COLO829 (cell line): ENCODE measurements around the gene ITPK1.
A peak's percentile ranks its signal among the peaks of the same experiment; 100 is the strongest.

Experiments
- DNase-seq: peaks from one replicate; pipeline ENCODE4 v3.0.0; 2012; ENCODE audit warnings: low spot score

Gene ITPK1

DNA sequence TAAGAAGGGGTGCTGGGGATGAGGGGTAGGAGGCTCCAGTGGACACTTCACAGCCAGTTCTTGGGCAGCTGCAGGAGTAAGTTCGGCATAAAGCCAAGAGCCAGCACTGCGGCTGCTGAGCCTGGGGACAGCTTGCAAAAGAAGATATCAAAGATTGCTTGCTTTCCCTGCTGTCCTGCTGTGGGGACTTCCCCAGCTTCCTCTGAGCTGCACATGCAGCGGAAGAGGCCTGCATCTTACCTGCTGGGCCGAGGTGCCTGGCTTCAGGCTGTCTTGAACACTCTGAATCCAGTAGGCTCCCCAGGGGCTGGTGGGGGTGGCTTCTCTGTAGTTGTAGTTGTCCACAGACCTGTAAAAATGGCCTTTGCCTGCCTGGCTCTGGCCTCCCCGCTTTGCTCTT, 191.5 kb downstream of the ITPK1 start:
- DNase-seq = no peak

GRCh38 chr14:92923744-92924103, 192.0 kb downstream of the ITPK1 start:
- no peak for DNase-seq

DNA sequence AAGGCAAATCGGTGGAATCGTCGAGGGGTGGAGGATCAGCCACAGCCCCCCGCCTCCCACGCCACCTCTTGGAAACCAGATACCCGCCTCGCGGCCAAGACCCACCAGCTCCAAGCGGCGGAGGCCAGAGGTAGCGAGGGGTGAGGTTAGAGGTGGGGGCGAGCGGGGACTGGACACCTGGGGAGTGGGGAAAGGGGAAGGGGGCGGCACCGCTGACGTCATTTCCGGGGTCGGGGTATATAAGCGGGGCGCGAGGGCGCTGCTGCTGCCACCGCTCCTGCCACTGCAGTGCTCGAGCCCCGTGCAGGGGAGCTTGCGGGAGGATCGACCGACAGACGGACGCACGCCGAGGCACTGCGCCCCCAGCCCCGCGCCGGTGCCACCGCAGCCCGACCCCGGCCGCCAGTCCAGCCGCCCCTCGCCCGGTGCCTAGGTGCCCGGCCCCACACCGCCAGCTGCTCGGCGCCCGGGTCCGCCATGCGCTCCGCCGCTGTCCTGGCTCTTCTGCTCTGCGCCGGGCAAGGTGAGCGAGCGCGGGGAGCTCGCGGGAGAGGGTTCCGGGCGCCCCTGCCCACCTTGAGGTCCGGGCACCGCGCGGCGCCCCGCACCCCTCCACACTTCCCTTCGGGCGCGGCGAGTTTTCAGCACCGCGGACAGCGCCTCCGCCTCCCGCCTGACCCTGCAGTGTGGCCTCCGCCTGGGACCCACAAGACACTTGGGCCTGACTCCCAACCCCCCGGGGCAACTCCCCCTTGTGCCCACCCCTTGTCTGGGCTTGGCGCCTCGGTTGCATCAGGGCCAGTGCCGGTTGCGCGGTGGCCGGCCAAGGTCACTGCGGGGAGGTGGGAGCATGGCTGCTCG, 192.6 kb downstream of the ITPK1 start, which contains the start of gene CHGA:
Gene CHGA (plus strand): TSS at position 268 of the 861 bp plus-strand sequence. CDS start 210 bp downstream, at position 478.
- peak; percentile 40 for DNase-seq

DNA sequence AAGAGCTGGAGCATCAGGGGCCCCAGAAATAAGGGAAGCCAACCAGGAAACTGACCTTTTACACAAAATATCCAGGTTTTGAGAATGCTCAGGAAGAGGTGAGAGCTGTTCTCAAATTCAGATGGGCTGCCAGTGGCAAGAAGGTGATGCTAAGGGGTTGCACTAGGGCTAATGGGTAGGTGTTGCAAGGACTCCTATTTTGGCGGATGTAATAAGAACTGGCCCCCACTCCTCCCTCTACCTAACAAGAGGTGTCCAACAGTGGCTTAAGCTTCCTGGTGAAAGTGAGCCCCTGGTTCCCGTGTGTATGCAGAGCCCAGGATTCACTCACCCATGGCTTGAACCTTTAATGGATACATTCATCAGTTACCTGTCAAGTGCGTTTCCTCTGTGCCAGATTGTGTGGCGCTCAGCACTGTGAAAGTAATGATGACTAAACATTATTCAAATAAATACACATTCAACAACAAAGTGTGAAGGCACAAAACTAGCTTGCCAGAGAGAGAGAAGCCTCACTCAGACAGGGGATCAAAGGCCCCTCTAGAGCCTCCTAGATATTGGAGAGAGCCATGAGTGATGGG, 193.5 kb downstream of the ITPK1 start:
- DNase-seq = no peak

DNA sequence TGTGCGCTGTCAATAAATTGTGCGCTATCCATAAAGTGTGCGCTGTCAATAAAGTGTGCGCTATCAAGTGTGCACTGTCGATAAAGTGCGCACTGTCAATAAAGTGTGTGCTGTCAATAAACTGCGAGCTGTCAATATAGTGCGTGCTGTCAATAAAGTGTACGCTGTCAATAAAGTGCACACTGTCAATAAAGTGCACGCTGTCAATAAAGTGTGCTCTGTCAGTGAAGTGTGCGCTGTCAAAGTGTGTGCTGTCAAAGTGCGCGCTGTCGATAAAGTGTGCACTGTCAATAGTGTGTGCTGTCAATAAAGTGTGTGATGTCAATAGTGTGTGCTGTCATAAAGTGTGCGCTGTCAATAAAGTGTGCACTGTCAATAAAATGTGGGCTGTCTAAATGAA, 195.7 kb downstream of the ITPK1 start:
- no peak for DNase-seq

DNA sequence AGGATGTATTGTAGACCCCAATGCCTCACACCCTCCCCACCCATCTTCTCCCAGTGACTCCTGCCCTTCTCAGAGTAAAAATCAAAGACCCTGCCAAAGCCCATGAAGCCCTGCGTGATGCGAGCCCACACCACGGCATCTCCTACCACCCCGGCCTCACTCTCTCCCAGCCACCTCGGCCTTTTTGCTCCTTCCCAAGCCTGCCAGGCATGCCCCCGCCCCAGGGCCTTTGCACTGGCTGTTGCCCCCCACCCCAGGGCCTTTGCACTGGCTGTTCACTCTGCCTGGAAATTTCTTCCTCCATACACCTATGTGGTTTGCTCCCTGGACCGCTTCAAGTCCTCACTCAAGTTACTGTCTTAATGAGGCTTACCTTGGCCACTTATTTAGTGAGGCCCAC, 197.8 kb downstream of the ITPK1 start:
- DNase-seq = no peak

DNA sequence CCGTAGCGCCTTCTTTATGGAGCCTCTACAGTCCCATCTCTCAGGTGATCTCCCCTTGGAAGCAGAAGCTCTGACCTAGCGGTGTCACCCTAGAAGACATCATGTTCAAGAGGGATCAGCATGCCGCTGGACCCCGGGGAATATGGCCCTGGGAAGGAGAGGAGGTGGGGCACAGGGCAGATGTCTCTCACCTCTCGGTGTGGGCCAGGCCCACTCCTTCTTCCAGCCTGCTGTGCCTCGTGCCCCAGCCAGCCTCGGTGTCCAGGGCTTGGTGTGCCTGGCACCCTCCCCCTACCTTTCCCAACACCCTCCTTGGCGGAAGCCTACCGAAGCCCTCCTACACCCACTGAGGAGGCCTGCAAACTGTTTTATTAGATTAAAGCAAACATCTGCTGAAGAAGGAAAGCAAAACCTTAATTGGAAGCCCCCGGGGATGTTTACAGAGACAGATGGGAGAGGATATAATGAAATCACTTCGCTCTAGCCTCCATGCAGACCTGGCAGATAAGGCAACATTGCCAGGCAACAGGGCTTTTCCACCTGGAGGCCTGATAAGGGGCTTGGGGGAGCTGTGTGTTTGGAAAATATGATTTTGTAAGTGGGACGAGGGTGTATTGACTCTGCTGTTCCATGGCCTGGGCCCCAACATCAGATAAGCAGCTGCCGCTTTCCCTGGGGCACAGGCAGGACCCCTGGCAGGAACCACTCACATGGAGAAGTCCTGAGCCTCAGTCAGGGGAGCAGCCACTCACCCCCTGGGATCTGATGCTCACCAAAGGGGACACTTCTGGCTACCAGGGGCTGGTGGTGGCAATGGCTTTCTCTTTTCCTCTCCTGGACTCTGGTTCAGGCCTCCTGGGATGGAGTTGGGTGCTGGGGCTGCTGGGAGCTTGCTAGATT, 198.4 kb downstream of the ITPK1 start:
- no peak for DNase-seq

- no peak for DNase-seq
These were observed 199.5 kb downstream of the ITPK1 start for GRCh38 chr14:92916201-92916600.

DNA sequence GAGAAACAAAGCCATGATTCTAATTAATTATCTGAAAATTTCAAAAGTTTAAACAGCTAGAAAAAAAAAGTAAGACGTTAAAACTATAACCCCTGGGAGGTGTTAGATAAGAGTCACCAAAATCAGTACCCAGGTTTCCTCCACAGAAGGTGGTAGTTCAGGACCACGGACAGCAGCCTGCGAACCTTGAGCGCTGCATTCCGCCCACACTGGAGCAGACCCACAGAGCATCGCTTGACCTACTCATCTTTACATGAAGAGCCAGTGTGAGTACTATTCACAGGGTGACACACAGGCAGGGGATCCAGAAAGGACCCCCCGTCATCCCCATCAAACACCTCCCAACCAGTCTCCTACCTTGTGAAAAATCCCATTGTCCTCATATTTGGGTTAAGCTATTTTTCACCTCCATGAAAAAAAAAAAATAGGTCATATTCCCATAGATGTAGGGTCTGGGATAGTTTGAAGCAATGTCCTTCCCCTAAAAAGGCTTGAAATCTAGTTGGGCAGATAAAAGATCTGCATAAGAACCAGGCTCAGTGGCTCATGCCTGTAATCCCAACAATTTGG, 201.6 kb downstream of the ITPK1 start:
- no peak for DNase-seq

GRCh38 chr14:92907316-92907911, 208.3 kb downstream of the ITPK1 start:
- no peak for DNase-seq

- DNase-seq = no peak
These were observed 208.9 kb downstream of the ITPK1 start for GRCh38 chr14:92906823-92907222.

DNA sequence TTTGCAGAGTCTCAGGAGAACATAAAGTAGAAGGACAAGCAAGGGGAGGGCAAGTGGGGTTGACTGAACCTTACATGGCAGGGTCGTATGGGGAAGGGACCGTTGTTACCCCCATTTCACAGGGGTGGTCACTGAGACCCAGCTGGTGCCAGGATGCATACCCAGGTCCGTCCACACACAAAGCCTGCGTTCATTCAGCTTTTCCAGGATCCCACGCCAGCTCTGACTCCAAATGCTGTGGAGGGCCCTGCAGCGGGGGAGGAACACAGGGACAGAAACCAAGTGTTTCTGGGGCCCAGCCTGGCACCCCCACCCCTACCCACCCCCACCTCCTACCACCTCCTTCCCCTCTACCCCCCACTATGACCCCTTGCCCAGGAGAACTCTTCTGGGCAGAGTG, 209.3 kb downstream of the ITPK1 start:
- DNase-seq = no peak

DNA sequence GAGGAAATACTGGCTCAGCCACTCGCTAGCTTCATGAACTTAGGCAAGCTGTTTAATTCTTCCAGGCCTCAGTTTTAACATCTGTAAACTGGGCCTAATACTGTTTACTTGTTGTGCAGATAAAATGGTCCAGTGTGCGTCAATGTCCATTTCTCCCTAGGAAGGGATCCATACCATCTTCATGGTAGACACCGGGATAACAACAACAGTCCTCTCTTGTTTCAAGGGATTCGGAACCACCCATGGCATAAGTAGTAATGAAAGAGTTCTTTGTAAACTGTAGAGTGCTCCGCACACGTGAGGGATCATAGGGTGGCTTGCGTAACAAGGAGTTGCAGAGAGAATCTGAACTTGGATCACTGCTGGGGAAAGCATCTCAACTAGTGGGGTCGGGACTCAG, 210.1 kb downstream of the ITPK1 start:
- peak; percentile 90 for DNase-seq

DNA sequence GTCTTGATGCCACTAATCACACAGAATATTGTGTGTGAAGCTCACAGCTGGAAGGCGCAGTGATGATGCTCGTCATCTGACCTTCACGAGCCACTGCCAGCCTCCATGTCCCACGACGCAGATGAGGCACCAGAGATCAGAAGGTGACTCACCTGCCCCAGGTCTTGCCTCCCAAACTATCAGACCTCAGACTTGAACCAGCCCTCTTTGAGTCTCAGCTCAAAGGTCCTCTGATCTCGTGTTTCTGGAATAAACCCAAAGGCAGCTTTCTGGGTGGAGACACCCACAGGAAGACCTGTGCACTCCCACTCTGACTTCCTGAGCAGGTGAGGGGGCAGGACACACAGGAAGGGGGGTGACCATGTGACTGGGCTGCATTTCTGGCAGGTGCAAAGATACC, 212.4 kb downstream of the ITPK1 start:
- DNase-seq = no peak

DNA sequence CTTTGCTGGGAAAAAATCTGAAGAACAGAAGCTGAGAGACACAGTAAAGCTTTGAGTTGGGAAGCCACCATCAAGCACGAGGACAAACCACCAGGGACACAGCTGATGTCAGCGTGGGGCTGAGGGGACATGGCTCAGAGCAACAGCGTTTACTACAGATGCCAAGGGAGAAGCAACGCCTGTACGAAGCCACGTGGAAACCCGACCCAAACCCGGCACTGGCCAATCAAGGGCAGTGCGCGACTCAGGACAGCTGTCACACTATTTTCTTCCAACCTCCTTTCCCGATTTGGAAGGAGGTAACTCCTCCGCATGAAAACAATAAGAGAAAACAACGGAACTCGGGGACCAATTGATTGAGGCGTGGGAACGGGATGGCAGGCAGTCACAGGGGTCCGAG, 213.0 kb downstream of the ITPK1 start:
- DNase-seq = no peak

GRCh38 chr14:92902191-92902590, 213.5 kb downstream of the ITPK1 start:
- no peak for DNase-seq

- no peak for DNase-seq
These were observed 215.1 kb downstream of the ITPK1 start for GRCh38 chr14:92900660-92901059.

GRCh38 chr14:92898566-92899131, 217.1 kb downstream of the ITPK1 start:
- DNase-seq = no peak

- no peak for DNase-seq
These were observed 217.7 kb downstream of the ITPK1 start for GRCh38 chr14:92897922-92898565.

GRCh38 chr14:92895352-92895878, 220.3 kb downstream of the ITPK1 start:
- no peak for DNase-seq

DNA sequence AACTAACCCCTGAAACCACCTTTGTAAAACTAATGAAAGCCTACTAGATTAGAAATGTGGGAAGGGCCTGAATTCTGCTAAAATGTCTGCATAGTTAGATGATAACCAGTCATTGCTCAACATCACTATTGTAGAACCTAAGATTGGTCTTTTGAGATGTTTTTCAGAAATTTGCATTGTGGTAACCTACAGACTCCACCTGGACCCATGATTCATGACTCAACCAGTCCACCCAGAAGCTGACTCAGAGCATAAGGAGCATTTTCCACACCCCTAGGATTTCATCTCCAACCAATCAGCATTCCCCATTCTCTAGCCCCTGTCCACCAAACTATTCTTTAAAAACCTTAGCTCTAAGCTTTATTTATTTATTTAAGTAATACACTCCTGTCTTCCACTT, 223.1 kb downstream of the ITPK1 start:
- DNase-seq = no peak
